HG03280 (cell line): Measurements from ENCODE around the gene NACC2.
"Not testable (repeated sequence)": the region's sequence is repeated elsewhere in the genome, so short reads cannot be mapped to it uniquely, and the experiment has no call there.

Source experiments
- ATAC-seq: cut with Tn5 transposase; IDR thresholded peaks from one replicate; pipeline ENCODE4 v1.9.1; 2021; ENCODE audit warnings: mild to moderate bottlenecking, moderate library complexity; ENCODE audit not compliant: unreplicated experiment

NACC2 gene

GRCh38 chr9:136081826-136082495 lies 13.1 kb downstream of the NACC2 start:
- ATAC-seq = no peak

GRCh38 chr9:136081113-136081825 lies 13.8 kb downstream of the NACC2 start:
- ATAC-seq = no peak

GRCh38 chr9:136080716-136081112 lies 14.4 kb downstream of the NACC2 start:
- no peak for ATAC-seq

- no peak for ATAC-seq
Observed at GRCh38 chr9:136079916-136080246, 15.2 kb downstream of the NACC2 start.

- no peak for ATAC-seq
Observed at GRCh38 chr9:136079211-136079915, 15.7 kb downstream of the NACC2 start.

- ATAC-seq = no peak
Observed at GRCh38 chr9:136078498-136079011, 16.5 kb downstream of the NACC2 start.

GRCh38 chr9:136078024-136078423 lies 17.1 kb downstream of the NACC2 start:
- no peak for ATAC-seq

- ATAC-seq = no peak
Observed at GRCh38 chr9:136077491-136077890, 17.6 kb downstream of the NACC2 start.

GRCh38 chr9:136075881-136076678 lies 19.0 kb downstream of the NACC2 start:
- no peak for ATAC-seq

- ATAC-seq = no peak
Observed at GRCh38 chr9:136075134-136075841, 19.8 kb downstream of the NACC2 start.

- ATAC-seq = no peak
Observed at GRCh38 chr9:136074706-136075105, 20.4 kb downstream of the NACC2 start.

GRCh38 chr9:136062657-136063439 lies 32.2 kb downstream of the NACC2 start:
- no peak for ATAC-seq

- not testable (repeated sequence) for ATAC-seq
Observed at GRCh38 chr9:136061916-136062315, 33.2 kb downstream of the NACC2 start.

- no peak for ATAC-seq
Observed at GRCh38 chr9:136061405-136061804, 33.7 kb downstream of the NACC2 start.

- no peak for ATAC-seq
Observed at GRCh38 chr9:136060671-136061371, 34.3 kb downstream of the NACC2 start.

- no peak for ATAC-seq
Observed at GRCh38 chr9:136059851-136060670, 35.0 kb downstream of the NACC2 start.

GRCh38 chr9:136059321-136059791 lies 35.7 kb downstream of the NACC2 start:
- ATAC-seq = no peak

GRCh38 chr9:136058801-136059302 lies 36.2 kb downstream of the NACC2 start:
- no peak for ATAC-seq
